Measurements from ENCODE around the gene C6orf132.

Gene C6orf132

GRCh38 chr6:42104804-42105125 lies 37.7 kb downstream of the C6orf132 start:
- Histone ChIP-seq H3K4me1 (ENCODE audit: control insufficient read depth, low read length) (peaks cover 12% of the 10 kb centered on the region), H4K20me1 (ENCODE audit: control insufficient read depth, insufficient read depth, low read depth, low read length) (no peaks in the 10 kb centered on the region), H3K36me3 (ENCODE audit: control insufficient read depth, low read length) (no peaks in the 10 kb centered on the region), H3K9me3 (ENCODE audit: control insufficient read depth, insufficient read depth, low read length) (no peaks in the 10 kb centered on the region), H3K27me3 (ENCODE audit: control insufficient read depth, low read length) (peaks cover 8% of the 10 kb centered on the region), H3F3A (ENCODE audit: control insufficient read depth, insufficient read depth) (no peaks in the 10 kb centered on the region), H3K4me2 (ENCODE audit: low read length) (peak overlapping the region; percentile 95), H3K9me2 (replicated peaks; ENCODE audit: control insufficient read depth, low read length) (no peaks in the 10 kb centered on the region), H3K27ac (ENCODE audit: low read depth, low read length) (no peak overlapping the region), H3K4me3 (ENCODE audit: low read length) (peak overlapping the region; percentile 81), H3K79me2 (ENCODE audit: control insufficient read depth, low read length) (no peaks in the 10 kb centered on the region)
- TF ChIP-seq CTCF (IDR thresholded peaks at IDR 0.05; ENCODE audit: low read depth, low read length, poor library complexity, severe bottlenecking), result no peak
- no peak for TF ChIP-seq EZH2phosphoT487 (IDR thresholded peaks at IDR 0.05; ENCODE audit: borderline replicate concordance, low read length)

GRCh38 chr6:42104095-42104803 lies 38.2 kb downstream of the C6orf132 start:
- H3K9me3 ChIP-seq (ENCODE audit: control insufficient read depth, insufficient read depth, low read length), result no peaks in the 10 kb centered on the region
- H3K36me3 ChIP-seq (ENCODE audit: control insufficient read depth, low read length), result no peaks in the 10 kb centered on the region
- H3K27me3 ChIP-seq (ENCODE audit: control insufficient read depth, low read length), result 0 out of 2 replicates have a peak, but pooled peaks cover 3% of the 10 kb centered on the region
- no peaks in the 10 kb centered on the region for H3K79me2 ChIP-seq (ENCODE audit: control insufficient read depth, low read length)
- peaks cover 12% of the 10 kb centered on the region for H3K4me1 ChIP-seq (ENCODE audit: control insufficient read depth, low read length)
- no peaks in the 10 kb centered on the region for H4K20me1 ChIP-seq (ENCODE audit: control insufficient read depth, insufficient read depth, low read depth, low read length)
- H3K27ac ChIP-seq (ENCODE audit: low read depth, low read length), result no peak overlapping the region
- H3F3A ChIP-seq (ENCODE audit: control insufficient read depth, insufficient read depth), result no peaks in the 10 kb centered on the region
- H3K9me2 ChIP-seq (replicated peaks; ENCODE audit: control insufficient read depth, low read length), result no peaks in the 10 kb centered on the region
- peak overlapping the region; percentile 81 for H3K4me3 ChIP-seq (ENCODE audit: low read length)
- peak overlapping the region; percentile 95 for H3K4me2 ChIP-seq (ENCODE audit: low read length)
- no peak for TF ChIP-seq EZH2phosphoT487 (IDR thresholded peaks at IDR 0.05; ENCODE audit: borderline replicate concordance, low read length)
- peak; percentile 100 for TF ChIP-seq CTCF (IDR thresholded peaks at IDR 0.05; ENCODE audit: low read depth, low read length, poor library complexity, severe bottlenecking)

- Histone ChIP-seq H3K4me2 (ENCODE audit: low read length) (peak overlapping the region; percentile 95), H3K27ac (ENCODE audit: low read depth, low read length) (no peak overlapping the region), H3F3A (ENCODE audit: control insufficient read depth, insufficient read depth) (no peaks in the 10 kb centered on the region), H3K36me3 (ENCODE audit: control insufficient read depth, low read length) (no peaks in the 10 kb centered on the region), H3K4me1 (ENCODE audit: control insufficient read depth, low read length) (peaks cover 12% of the 10 kb centered on the region), H3K79me2 (ENCODE audit: control insufficient read depth, low read length) (no peaks in the 10 kb centered on the region), H3K4me3 (ENCODE audit: low read length) (peak overlapping the region; percentile 81), H3K9me2 (replicated peaks; ENCODE audit: control insufficient read depth, low read length) (no peaks in the 10 kb centered on the region), H3K27me3 (ENCODE audit: control insufficient read depth, low read length) (0 out of 2 replicates have a peak, but pooled peaks cover 3% of the 10 kb centered on the region), H4K20me1 (ENCODE audit: control insufficient read depth, insufficient read depth, low read depth, low read length) (no peaks in the 10 kb centered on the region), H3K9me3 (ENCODE audit: control insufficient read depth, insufficient read depth, low read length) (no peaks in the 10 kb centered on the region)
- TF ChIP-seq CTCF (IDR thresholded peaks at IDR 0.05; ENCODE audit: low read depth, low read length, poor library complexity, severe bottlenecking) (no peak), EZH2phosphoT487 (IDR thresholded peaks at IDR 0.05; ENCODE audit: borderline replicate concordance, low read length) (no peak)
Observed at GRCh38 chr6:42103753-42104094, 38.7 kb downstream of the C6orf132 start.

All from DOHH2 (cell line).